Measurements from ENCODE around the gene KIAA0513.

KIAA0513 gene

GRCh38 chr16:84996365-84996764 lies 31.2 kb upstream of the KIAA0513 start:
- TF ChIP-seq CTCF (IDR thresholded peaks at IDR 0.05; ENCODE audit: borderline replicate concordance, insufficient read depth, low read depth, low read length) = no peak
- H3K4me3 ChIP-seq (ENCODE audit: low read depth, low read length) = no peak overlapping the region

GRCh38 chr16:84999200-84999599 lies 28.4 kb upstream of the KIAA0513 start:
- no peak for TF ChIP-seq CTCF (IDR thresholded peaks at IDR 0.05; ENCODE audit: borderline replicate concordance, insufficient read depth, low read depth, low read length)
- H3K4me3 ChIP-seq (ENCODE audit: low read depth, low read length) = no peak overlapping the region

- no peak for TF ChIP-seq CTCF (IDR thresholded peaks at IDR 0.05; ENCODE audit: borderline replicate concordance, insufficient read depth, low read depth, low read length)
- H3K4me3 ChIP-seq (ENCODE audit: low read depth, low read length) = no peak overlapping the region
Measured at GRCh38 chr16:84999857-85000480, 27.6 kb upstream of the KIAA0513 start.

- no peak for TF ChIP-seq CTCF (IDR thresholded peaks at IDR 0.05; ENCODE audit: borderline replicate concordance, insufficient read depth, low read depth, low read length)
- no peak overlapping the region for H3K4me3 ChIP-seq (ENCODE audit: low read depth, low read length)
Measured at GRCh38 chr16:85002099-85002541, 25.5 kb upstream of the KIAA0513 start.

GRCh38 chr16:85002608-85003007 lies 25.0 kb upstream of the KIAA0513 start:
- no peak for TF ChIP-seq CTCF (IDR thresholded peaks at IDR 0.05; ENCODE audit: borderline replicate concordance, insufficient read depth, low read depth, low read length)
- no peak overlapping the region for H3K4me3 ChIP-seq (ENCODE audit: low read depth, low read length)

- no peak for TF ChIP-seq CTCF (IDR thresholded peaks at IDR 0.05; ENCODE audit: borderline replicate concordance, insufficient read depth, low read depth, low read length)
- no peak overlapping the region for H3K4me3 ChIP-seq (ENCODE audit: low read depth, low read length)
Measured at GRCh38 chr16:85003076-85003475, 24.5 kb upstream of the KIAA0513 start.
